ENCODE measurements around the gene GDF15.

The GDF15 gene

DNA sequence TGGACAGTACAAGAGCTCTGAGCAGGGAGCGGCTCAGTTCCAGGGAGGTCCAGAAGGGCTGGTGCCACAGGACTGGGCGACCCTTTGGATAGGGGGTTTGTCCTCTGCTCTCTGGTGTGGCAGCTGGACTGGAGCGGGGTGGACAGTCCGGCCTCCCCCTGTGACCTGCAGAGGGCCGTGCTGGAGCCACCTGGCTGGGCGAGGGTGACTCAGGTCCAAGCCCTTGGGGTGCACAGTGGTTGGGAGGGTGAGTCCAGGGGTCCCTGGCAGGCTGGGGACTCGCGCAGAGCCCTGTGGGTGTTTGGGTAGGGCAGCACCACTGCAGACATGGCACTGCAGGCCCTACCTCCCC lies 40.4 kb downstream of the GDF15 start:
- Histone ChIP-seq H3K4me2 (ENCODE audit: low read depth, low read length) (no peak overlapping the region), H4K20me1 (ENCODE audit: insufficient read depth, low read length) (no peaks in the 10 kb centered on the region), H3K9me2 (replicated peaks; ENCODE audit: insufficient read depth, low read length) (no peaks in the 10 kb centered on the region), H3K27ac (ENCODE audit: low read length) (no peak overlapping the region), H3K9ac (ENCODE audit: low read length) (no peak overlapping the region), H3K4me3 (ENCODE audit: low read length) (no peak overlapping the region), H3F3A (ENCODE audit: insufficient read depth, low read length) (no peaks in the 10 kb centered on the region), H3K9me3 (replicated peaks; ENCODE audit: insufficient read depth, low read length) (no peaks in the 10 kb centered on the region), H2AFZ (ENCODE audit: low read length) (no peak overlapping the region), H3K27me3 (replicated peaks; ENCODE audit: insufficient read depth, low read length) (no peaks in the 10 kb centered on the region), H3K36me3 (replicated peaks; ENCODE audit: insufficient read depth, low read length) (no peaks in the 10 kb centered on the region), H3K4me1 (ENCODE audit: low read length) (peaks cover 4% of the 10 kb centered on the region; the same call in 1 of the 2 replicates), H3K79me2 (ENCODE audit: low read length) (no peaks in the 10 kb centered on the region)
- no peak for TF ChIP-seq EZH2phosphoT487 (IDR thresholded peaks at IDR 0.05; ENCODE audit: low read length)
- no peak for TF ChIP-seq EZH2 (optimal IDR thresholded peaks at IDR 0.05; ENCODE audit: low read depth, low read length)
- TF ChIP-seq, protein P1, sequence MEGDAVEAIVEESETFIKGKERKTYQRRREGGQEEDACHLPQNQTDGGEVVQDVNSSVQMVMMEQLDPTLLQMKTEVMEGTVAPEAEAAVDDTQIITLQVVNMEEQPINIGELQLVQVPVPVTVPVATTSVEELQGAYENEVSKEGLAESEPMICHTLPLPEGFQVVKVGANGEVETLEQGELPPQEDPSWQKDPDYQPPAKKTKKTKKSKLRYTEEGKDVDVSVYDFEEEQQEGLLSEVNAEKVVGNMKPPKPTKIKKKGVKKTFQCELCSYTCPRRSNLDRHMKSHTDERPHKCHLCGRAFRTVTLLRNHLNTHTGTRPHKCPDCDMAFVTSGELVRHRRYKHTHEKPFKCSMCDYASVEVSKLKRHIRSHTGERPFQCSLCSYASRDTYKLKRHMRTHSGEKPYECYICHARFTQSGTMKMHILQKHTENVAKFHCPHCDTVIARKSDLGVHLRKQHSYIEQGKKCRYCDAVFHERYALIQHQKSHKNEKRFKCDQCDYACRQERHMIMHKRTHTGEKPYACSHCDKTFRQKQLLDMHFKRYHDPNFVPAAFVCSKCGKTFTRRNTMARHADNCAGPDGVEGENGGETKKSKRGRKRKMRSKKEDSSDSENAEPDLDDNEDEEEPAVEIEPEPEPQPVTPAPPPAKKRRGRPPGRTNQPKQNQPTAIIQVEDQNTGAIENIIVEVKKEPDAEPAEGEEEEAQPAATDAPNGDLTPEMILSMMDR (IDR thresholded peaks at IDR 0.05; ENCODE audit: low read length), result no peak
- DNase-seq, result no peak

DNA sequence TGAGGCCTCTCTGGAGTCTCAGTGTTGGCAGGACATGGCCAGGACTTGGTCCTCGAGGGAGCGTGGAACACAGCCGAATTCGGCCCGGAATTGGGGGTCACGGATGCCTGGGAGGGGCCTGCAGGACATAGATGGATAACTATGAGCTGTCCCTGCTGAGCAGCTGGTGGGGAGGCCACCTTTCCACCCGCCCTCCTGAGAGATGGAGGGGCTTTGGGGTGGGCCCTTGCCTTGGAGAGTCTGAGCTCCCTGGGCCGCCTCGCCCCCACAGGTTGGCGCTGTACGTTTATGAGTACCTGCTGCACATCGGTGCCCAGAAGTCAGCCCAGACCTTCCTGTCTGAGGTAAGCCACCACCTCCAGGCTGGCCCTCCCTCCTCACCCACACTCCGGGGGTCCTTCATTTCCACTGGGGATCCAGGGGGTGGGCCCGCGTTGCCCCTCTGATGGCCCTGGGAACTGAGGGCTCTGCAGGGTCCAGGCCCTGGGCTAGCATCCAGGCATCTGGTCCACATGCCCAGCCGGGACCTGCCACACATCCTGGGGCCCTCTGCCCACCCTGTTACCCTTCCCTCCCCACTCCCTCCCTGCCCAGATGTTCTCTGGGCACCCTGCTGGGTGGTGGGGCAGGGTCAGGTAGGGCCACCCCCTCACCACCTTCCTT lies 41.3 kb downstream of the GDF15 start:
- Histone ChIP-seq H3K4me3 (ENCODE audit: low read length) (no peak overlapping the region), H2AFZ (ENCODE audit: low read length) (no peak overlapping the region), H3K9me3 (replicated peaks; ENCODE audit: insufficient read depth, low read length) (no peaks in the 10 kb centered on the region), H3K36me3 (replicated peaks; ENCODE audit: insufficient read depth, low read length) (no peaks in the 10 kb centered on the region), H4K20me1 (ENCODE audit: insufficient read depth, low read length) (no peaks in the 10 kb centered on the region), H3K9ac (ENCODE audit: low read length) (no peak overlapping the region), H3K27ac (ENCODE audit: low read length) (no peak overlapping the region), H3K79me2 (ENCODE audit: low read length) (no peaks in the 10 kb centered on the region), H3K4me2 (ENCODE audit: low read depth, low read length) (no peak overlapping the region), H3F3A (ENCODE audit: insufficient read depth, low read length) (no peaks in the 10 kb centered on the region), H3K9me2 (replicated peaks; ENCODE audit: insufficient read depth, low read length) (no peaks in the 10 kb centered on the region), H3K4me1 (ENCODE audit: low read length) (peaks cover 4% of the 10 kb centered on the region; the same call in 1 of the 2 replicates), H3K27me3 (replicated peaks; ENCODE audit: insufficient read depth, low read length) (no peaks in the 10 kb centered on the region)
- TF ChIP-seq EZH2phosphoT487 (IDR thresholded peaks at IDR 0.05; ENCODE audit: low read length), result no peak
- TF ChIP-seq EZH2 (optimal IDR thresholded peaks at IDR 0.05; ENCODE audit: low read depth, low read length), result no peak
- TF ChIP-seq, protein P1 (IDR thresholded peaks at IDR 0.05; ENCODE audit: low read length), result no peak
- no peak for DNase-seq

DNA sequence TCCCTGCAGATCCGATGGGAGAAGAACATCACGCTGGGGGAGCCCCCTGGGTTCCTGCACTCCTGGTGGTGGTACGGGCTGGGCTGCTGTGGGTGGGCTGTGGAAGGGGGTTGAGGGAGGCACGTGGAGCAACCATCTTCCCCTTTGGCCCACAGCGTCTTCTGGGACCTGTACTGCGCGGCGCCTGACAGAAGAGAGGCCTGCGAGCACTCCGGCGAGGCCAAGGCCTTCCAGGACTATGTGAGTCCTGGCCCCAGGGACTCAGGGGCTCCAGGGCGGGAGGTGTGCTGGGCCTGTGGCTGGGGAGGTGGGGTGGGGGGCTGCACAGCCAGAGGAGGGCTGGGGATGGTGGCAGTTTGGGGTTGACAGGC lies 41.8 kb downstream of the GDF15 start:
- no peaks in the 10 kb centered on the region for H3K9me3 ChIP-seq (replicated peaks; ENCODE audit: insufficient read depth, low read length)
- no peak overlapping the region for H3K9ac ChIP-seq (ENCODE audit: low read length)
- H3K4me3 ChIP-seq (ENCODE audit: low read length), result no peak overlapping the region
- DNase-seq, result no peak
- no peak overlapping the region for H3K4me2 ChIP-seq (ENCODE audit: low read depth, low read length)
- no peak overlapping the region for H2AFZ ChIP-seq (ENCODE audit: low read length)
- no peaks in the 10 kb centered on the region for H3K9me2 ChIP-seq (replicated peaks; ENCODE audit: insufficient read depth, low read length)
- no peak for TF ChIP-seq EZH2 (optimal IDR thresholded peaks at IDR 0.05; ENCODE audit: low read depth, low read length)
- TF ChIP-seq EZH2phosphoT487 (IDR thresholded peaks at IDR 0.05; ENCODE audit: low read length), result no peak
- TF ChIP-seq, protein P1 (IDR thresholded peaks at IDR 0.05; ENCODE audit: low read length), result no peak
- no peaks in the 10 kb centered on the region for H4K20me1 ChIP-seq (ENCODE audit: insufficient read depth, low read length)
- no peak overlapping the region for H3K27ac ChIP-seq (ENCODE audit: low read length)
- H3K4me1 ChIP-seq (ENCODE audit: low read length), result peaks cover 4% of the 10 kb centered on the region; the same call in 1 of the 2 replicates
- peaks cover 2% of the 10 kb centered on the region; the same call in 1 of the 2 replicates for H3K27me3 ChIP-seq (replicated peaks; ENCODE audit: insufficient read depth, low read length)
- no peaks in the 10 kb centered on the region for H3F3A ChIP-seq (ENCODE audit: insufficient read depth, low read length)
- no peaks in the 10 kb centered on the region for H3K36me3 ChIP-seq (replicated peaks; ENCODE audit: insufficient read depth, low read length)
- H3K79me2 ChIP-seq (ENCODE audit: low read length), result no peaks in the 10 kb centered on the region

All from MM.1S (cell line).